SK-N-SH (cell line): Measurements from ENCODE around the gene SMPDL3A. TPM values are rescaled to one million over a fixed set of nuclear protein-coding genes. Genes with fewer than 3 reads are reported as not detected.
A peak's percentile ranks its signal among the peaks of the same experiment; 100 is the strongest.
"Not testable (repeated sequence)": the region's sequence is repeated elsewhere in the genome, so short reads cannot be mapped to it uniquely, and the experiment has no call there.

Experiments used
- CTCF ChIA-PET: fragments of 300-600, 350-600 bp; formaldehyde crosslinking; extraction: SDS; loops from one replicate; lab custom pipeline; 2021; lab: Yijun Ruan, JAX
- POLR2A ChIA-PET: fragments of 350-600 bp; sonication (Branson Sonifier 250); formaldehyde crosslinking; extraction: SDS; loops from one replicate; lab custom pipeline; 2020; ENCODE audit warnings: antibody characterized with exemption, inconsistent platforms; lab: Yijun Ruan, JAX
- DNase-seq: peaks from one replicate; pipeline ENCODE4 v3.0.0; 2012
- H2AFZ ChIP-seq: fragments of 200-600 bp; sonication (generic); 2 replicates; pipeline ENCODE4 v1.8.1; 2016; ENCODE audit warnings: antibody characterized with exemption, mild to moderate bottlenecking, low read depth
- H3F3A ChIP-seq: fragments of 200-600 bp; sonication (generic); replicated peaks from 2 replicates; pipeline ENCODE3; 2016; ENCODE audit warnings: antibody characterized with exemption, mild to moderate bottlenecking; ENCODE audit not compliant: insufficient read depth
- H3K27ac ChIP-seq, 2 experiments: fragments of 200-500 bp in 1 of 2; fragments of 200-600 bp in 1 of 2; sonication (Bioruptor generic) in 1 of 2; sonication (generic), shearing (Covaris generic) in 1 of 2; 2 replicates each; pipeline versions ENCODE4 v1.5.1 to v1.6.1; 2014 to 2016; ENCODE audit warnings: low read depth in 2 of 2, inconsistent platforms in 1 of 2, low read length in 1 of 2, mild to moderate bottlenecking in 1 of 2, mixed read lengths in 1 of 2
- H3K27me3 ChIP-seq: fragments of 200-600 bp; sonication (generic), shearing (Covaris generic); 2 replicates; pipeline ENCODE4 v1.6.1; 2016; ENCODE audit warnings: mixed run types; ENCODE audit not compliant: insufficient read depth
- H3K36me3 ChIP-seq, 2 experiments: fragments of 200-500 bp in 1 of 2; fragments of 200-600 bp in 1 of 2; sonication (Bioruptor generic) in 1 of 2; sonication (generic) in 1 of 2; replicated peaks in 1 of 2; 2 replicates each; pipeline versions ENCODE3 to v1.5.1; 2014 to 2016; ENCODE audit warnings: low read length in 1 of 2, mild to moderate bottlenecking in 1 of 2; ENCODE audit not compliant: insufficient read depth in 2 of 2, control insufficient read depth in 1 of 2
- H3K4me1 ChIP-seq, 2 experiments: fragments of 200-500 bp in 1 of 2; fragments of 200-600 bp in 1 of 2; sonication (Bioruptor generic) in 1 of 2; sonication (generic), shearing (Covaris generic) in 1 of 2; 2 replicates each; pipeline versions ENCODE4 v1.5.1 to v1.6.1; 2014 to 2016; ENCODE audit warnings: low read depth in 1 of 2, low read length in 1 of 2, mixed run types in 1 of 2; ENCODE audit not compliant: insufficient read depth in 2 of 2, control insufficient read depth in 1 of 2
- H3K4me2 ChIP-seq: fragments of 200-600 bp; sonication (generic), shearing (Covaris generic); 2 replicates; pipeline ENCODE4 v1.6.1; 2017; ENCODE audit warnings: mixed run types
- H3K4me3 ChIP-seq, 2 experiments: fragments of 200-500 bp in 1 of 2; fragments of 200-600 bp in 1 of 2; sonication (Bioruptor generic) in 1 of 2; sonication (generic), shearing (Covaris generic) in 1 of 2; 2 replicates each; pipeline versions ENCODE4 v1.5.1 to v1.8.1; 2014 to 2016; ENCODE audit warnings: low read depth in 2 of 2, inconsistent platforms in 1 of 2, low read length in 1 of 2, mild to moderate bottlenecking in 1 of 2, mixed read lengths in 1 of 2, moderate library complexity in 1 of 2
- H3K79me2 ChIP-seq: fragments of 200-600 bp; sonication (generic); 2 replicates; pipeline ENCODE4 v1.8.1; 2017; ENCODE audit warnings: mild to moderate bottlenecking; ENCODE audit not compliant: insufficient read depth
- H3K9ac ChIP-seq: fragments of 200-600 bp; sonication (generic); 2 replicates; pipeline ENCODE4 v1.6.1; 2017; ENCODE audit warnings: mixed run types
- H3K9me2 ChIP-seq: fragments of 200-600 bp; sonication (generic); 2 replicates; pipeline ENCODE4 v1.6.1; 2017; ENCODE audit warnings: mixed run types
- H3K9me3 ChIP-seq: fragments of 200-600 bp; sonication (generic); 2 replicates; pipeline ENCODE4 v1.6.1; 2017; ENCODE audit warnings: mixed run types, mild to moderate bottlenecking, moderate library complexity
- H4K20me1 ChIP-seq: fragments of 200-600 bp; sonication (generic); 2 replicates; pipeline ENCODE4 v1.6.1; 2017; ENCODE audit warnings: mild to moderate bottlenecking, mixed run types; ENCODE audit not compliant: insufficient read depth
- CTCF ChIP-seq: fragments of 200-600 bp; sonication (generic); IDR thresholded peaks from 2 replicates; pipeline ENCODE4 v1.6.1; 2017; ENCODE audit warnings: antibody characterized with exemption, mild to moderate bottlenecking, moderate library complexity
- RAD21 ChIP-seq: IDR thresholded peaks from 2 replicates; pipeline ENCODE4 v1.6.1; 2012; ENCODE audit warnings: mild to moderate bottlenecking, low read length
- REST ChIP-seq: IDR thresholded peaks from 2 replicates; pipeline ENCODE4 v1.6.1; 2012; ENCODE audit warnings: mild to moderate bottlenecking, low read depth, low read length, moderate library complexity
- WGBS: methylation state at CpG from one replicate; pipeline ENCODE4 v1.1.6; 2017; ENCODE audit warnings: low lambda C conversion rate; 5-methylcytosine and 5-hydroxymethylcytosine counted together
- polyA plus RNA-seq, 3 experiments: library from polyadenylated mRNA; depleted of rRNA; stranded (reverse); fragments of >200 nt; gene quantifications; 2 replicates each; pipeline ENCODE4 v1.2.3, GENCODE V29; 2012

SMPDL3A gene
- polyA plus RNA-seq, 1 of the 3 experiments (the other 2 are of a cell fraction), result 2.0 TPM

- Histone ChIP-seq H3K4me3 (no peak overlapping the region), H3K9ac (no peak overlapping the region), H3K27me3 (peaks cover 17% of the 10 kb centered on the region; the same call in 1 of the 2 replicates), H4K20me1 (no peaks in the 10 kb centered on the region), H3K4me2 (no peak overlapping the region), H3K9me3 (no peaks in the 10 kb centered on the region), H3K4me1 (peaks cover 0 to 5% of the 10 kb centered on the region in 2 experiments; a peak in 1 of 4 replicates), H3K36me3 (no peaks in the 10 kb centered on the region), H3F3A (no peaks in the 10 kb centered on the region), H3K27ac (no peak overlapping the region), H3K9me2 (no peaks in the 10 kb centered on the region), H3K79me2 (no peaks in the 10 kb centered on the region), H2AFZ (no peak overlapping the region)
- TF ChIP-seq REST (no peak), RAD21 (no peak)
- CTCF ChIA-PET, result interaction anchor here (1.9 to 3.1 kb wide), 2 partner anchors 10 to 99 kb away, joined by 8 to 20 read pairs; no protein-coding TSS in a partner anchor
- no peak for DNase-seq
- 0% methylated on average over 2 of the region's 2 CpGs for WGBS
- POLR2A ChIA-PET, result no interaction called here
Observed at GRCh38 chr6:122740936-122741335, 48.1 kb upstream of the SMPDL3A start.

DNA sequence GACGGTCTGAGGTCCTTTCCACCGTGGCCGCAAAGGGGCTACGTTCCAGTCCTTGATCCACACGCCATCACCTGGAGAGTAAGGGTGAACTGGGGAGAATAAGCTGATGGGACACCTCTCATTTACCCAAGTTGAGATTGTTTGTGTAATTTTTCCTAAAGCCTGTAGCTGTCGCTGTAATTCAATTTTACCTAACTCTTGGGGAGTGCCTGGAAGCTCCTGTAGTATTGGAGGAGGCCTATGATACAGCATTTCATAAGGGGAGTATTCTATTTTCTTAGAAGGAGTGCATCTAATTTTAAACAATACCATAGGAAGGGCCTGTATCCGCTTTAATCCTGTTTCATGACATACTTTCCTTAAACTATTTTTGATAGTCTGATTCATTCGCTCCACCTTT is 44.8 kb upstream of the SMPDL3A start:
- H3K79me2 ChIP-seq, H3K9ac ChIP-seq, H4K20me1 ChIP-seq, H3K9me3 ChIP-seq, H3K4me2 ChIP-seq, H2AFZ ChIP-seq, H3K36me3 ChIP-seq, H3F3A ChIP-seq, H3K27ac ChIP-seq, POLR2A ChIA-PET, H3K4me3 ChIP-seq, DNase-seq, H3K9me2 ChIP-seq, H3K4me1 ChIP-seq: not testable (repeated sequence)
- peaks cover 16% of the 10 kb centered on the region; the same call in 1 of the 2 replicates for H3K27me3 ChIP-seq
- CTCF ChIA-PET, result interaction anchor here (1.0 to 2.6 kb wide), 3 partner anchors 12 to 95 kb away, joined by 3 to 9 read pairs (median 3); no protein-coding TSS in a partner anchor
- 35% methylated on average over 8 of the region's 8 CpGs for WGBS
- TF ChIP-seq RAD21 (peak; percentile 31), CTCF (peak; percentile 38)

GRCh38 chr6:122744856-122745255 is 44.2 kb upstream of the SMPDL3A start:
- peaks cover 16% of the 10 kb centered on the region; the same call in 1 of the 2 replicates for H3K27me3 ChIP-seq
- H3F3A ChIP-seq, H3K4me2 ChIP-seq, H3K9me2 ChIP-seq, H3K79me2 ChIP-seq, H3K36me3 ChIP-seq, POLR2A ChIA-PET, H3K4me3 ChIP-seq, H3K9ac ChIP-seq, DNase-seq, H3K4me1 ChIP-seq, H4K20me1 ChIP-seq, H3K27ac ChIP-seq, H2AFZ ChIP-seq, H3K9me3 ChIP-seq: not testable (repeated sequence)
- CTCF ChIA-PET, result interaction anchor here (1.0 to 2.6 kb wide), 4 partner anchors 12 to 117 kb away, joined by 3 to 9 read pairs (median 3); no protein-coding TSS in a partner anchor
- WGBS, result 39% methylated on average over 3 of the region's 3 CpGs
